OCI-LY7 (cell line): ENCODE data around the gene RETREG1.

Source experiments
- EZH2phosphoT487 ChIP-seq: fragments of 200-600 bp; sonication (generic); IDR thresholded peaks from 2 replicates; pipeline ENCODE4 v1.6.1; 2018; ENCODE audit warnings: low read depth, borderline replicate concordance, mild to moderate bottlenecking, mixed run types, antibody characterized with exemption, low read length, moderate library complexity, mixed read lengths
- TF ChIP-seq, protein P1 (sequence below): fragments of 200-600 bp; sonication (generic); conservative IDR thresholded peaks from 2 replicates; pipeline ENCODE4 v1.5.1; 2014; ENCODE audit warnings: mild to moderate bottlenecking, antibody characterized with exemption, low read length, moderate library complexity, mixed read lengths

DNA sequence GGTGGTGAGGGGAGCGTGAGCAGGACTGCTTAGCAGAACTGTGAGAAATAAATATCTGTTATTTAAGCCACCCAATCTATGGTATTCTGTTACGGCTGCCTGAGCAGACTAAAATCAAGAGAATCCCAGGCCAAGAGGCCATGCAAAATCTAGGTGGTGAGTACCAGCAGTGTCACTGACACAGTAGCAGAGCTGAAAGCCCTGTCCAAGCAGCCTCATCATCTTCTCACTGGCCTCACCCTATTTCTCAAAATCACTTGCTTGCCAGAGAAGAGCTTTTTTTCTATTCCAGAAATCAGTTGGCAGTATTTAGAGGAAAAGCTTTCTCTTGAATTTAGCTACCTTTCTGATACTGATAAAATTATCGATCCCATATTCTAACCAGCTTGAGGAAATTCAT is 68.0 kb downstream of the RETREG1 start:
- TF ChIP-seq, protein P1, sequence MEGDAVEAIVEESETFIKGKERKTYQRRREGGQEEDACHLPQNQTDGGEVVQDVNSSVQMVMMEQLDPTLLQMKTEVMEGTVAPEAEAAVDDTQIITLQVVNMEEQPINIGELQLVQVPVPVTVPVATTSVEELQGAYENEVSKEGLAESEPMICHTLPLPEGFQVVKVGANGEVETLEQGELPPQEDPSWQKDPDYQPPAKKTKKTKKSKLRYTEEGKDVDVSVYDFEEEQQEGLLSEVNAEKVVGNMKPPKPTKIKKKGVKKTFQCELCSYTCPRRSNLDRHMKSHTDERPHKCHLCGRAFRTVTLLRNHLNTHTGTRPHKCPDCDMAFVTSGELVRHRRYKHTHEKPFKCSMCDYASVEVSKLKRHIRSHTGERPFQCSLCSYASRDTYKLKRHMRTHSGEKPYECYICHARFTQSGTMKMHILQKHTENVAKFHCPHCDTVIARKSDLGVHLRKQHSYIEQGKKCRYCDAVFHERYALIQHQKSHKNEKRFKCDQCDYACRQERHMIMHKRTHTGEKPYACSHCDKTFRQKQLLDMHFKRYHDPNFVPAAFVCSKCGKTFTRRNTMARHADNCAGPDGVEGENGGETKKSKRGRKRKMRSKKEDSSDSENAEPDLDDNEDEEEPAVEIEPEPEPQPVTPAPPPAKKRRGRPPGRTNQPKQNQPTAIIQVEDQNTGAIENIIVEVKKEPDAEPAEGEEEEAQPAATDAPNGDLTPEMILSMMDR = no peak
- TF ChIP-seq EZH2phosphoT487 = no peak
